Measurements from ENCODE around the gene RBSN.

Gene RBSN

DNA sequence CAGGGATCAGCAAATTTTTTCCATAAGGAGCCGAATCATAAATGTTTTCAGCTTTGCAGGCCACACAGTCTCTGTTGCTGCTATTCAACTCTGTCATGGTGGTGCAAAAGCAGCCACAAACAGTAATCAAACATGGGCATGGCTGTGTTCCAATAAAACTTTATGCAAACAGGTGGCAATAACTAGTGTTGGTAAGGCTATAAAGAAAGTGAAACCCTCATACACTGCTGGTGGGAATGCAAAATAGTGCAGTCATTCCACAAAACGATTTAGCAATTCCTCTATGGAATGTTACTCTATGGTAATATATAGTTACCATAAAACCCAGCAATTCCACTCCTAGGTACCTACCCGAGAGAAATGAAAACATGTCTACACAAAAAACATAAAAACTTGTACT, 19.9 kb downstream of the RBSN start:
- no peak for DNase-seq (ENCODE audit: low read depth in 1 of 2, low spot score in 1 of 2)
- TF ChIP-seq CTCF (IDR thresholded peaks at IDR 0.05; ENCODE audit: insufficient read depth, low read length) (no peak), SPI1 (IDR thresholded peaks at IDR 0.05; ENCODE audit: borderline replicate concordance, low read depth) (no peak), REST (IDR thresholded peaks at IDR 0.05; ENCODE audit: insufficient replicate concordance, low read depth) (no peak), GABPA (IDR thresholded peaks at IDR 0.05; ENCODE audit: low read depth) (no peak), POLR2AphosphoS5 (IDR thresholded peaks at IDR 0.05; ENCODE audit: low read depth) (no peak)

DNA sequence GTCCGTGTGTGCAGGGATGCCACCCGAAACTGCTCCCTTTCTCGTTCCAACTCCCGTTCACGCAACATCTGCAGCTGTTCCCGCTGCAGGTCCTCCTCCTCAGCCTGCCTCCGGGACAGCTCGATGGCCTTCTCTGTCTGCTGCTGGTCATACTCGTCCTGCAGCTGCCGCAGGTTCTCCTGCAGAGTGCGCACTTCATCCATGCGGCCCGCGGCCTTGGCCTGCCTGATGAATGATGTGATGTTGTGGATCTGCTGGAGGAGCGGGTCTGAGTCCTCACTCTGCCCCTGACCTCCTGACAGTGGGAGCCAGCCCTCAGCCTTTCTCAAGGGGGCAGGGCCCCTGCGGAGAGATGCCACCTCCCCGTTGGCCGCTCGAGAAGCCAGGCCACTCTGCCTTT, 24.4 kb downstream of the RBSN start:
- no peaks in the 10 kb centered on the region for H3K27me3 ChIP-seq (ENCODE audit: insufficient read depth, poor library complexity, severe bottlenecking)
- DNase-seq (ENCODE audit: low read depth in 1 of 2, low spot score in 1 of 2): no peak
- no peak overlapping the region for H3K4me3 ChIP-seq (replicated peaks; ENCODE audit: insufficient read depth, low read length)
- no peak overlapping the region for H3K27ac ChIP-seq (replicated peaks)
- TF ChIP-seq GABPA (IDR thresholded peaks at IDR 0.05; ENCODE audit: low read depth) (no peak), POLR2AphosphoS5 (IDR thresholded peaks at IDR 0.05; ENCODE audit: low read depth) (no peak), REST (IDR thresholded peaks at IDR 0.05; ENCODE audit: insufficient replicate concordance, low read depth) (no peak), CTCF (IDR thresholded peaks at IDR 0.05; ENCODE audit: insufficient read depth, low read length) (no peak)

More for the DNA sequence above, 19.9 kb downstream of the RBSN start:
- no peaks in the 10 kb centered on the region for H3K27me3 ChIP-seq (ENCODE audit: insufficient read depth, poor library complexity, severe bottlenecking)
- H3K27ac ChIP-seq (replicated peaks): no peak overlapping the region
- H3K4me3 ChIP-seq (replicated peaks; ENCODE audit: insufficient read depth, low read length): no peak overlapping the region

GRCh38 chr3:15071699-15072098, 27.2 kb downstream of the RBSN start:
- no peak for DNase-seq (ENCODE audit: low read depth in 1 of 2, low spot score in 1 of 2)
- H3K4me3 ChIP-seq (replicated peaks; ENCODE audit: insufficient read depth, low read length): no peak overlapping the region
- TF ChIP-seq POLR2AphosphoS5 (IDR thresholded peaks at IDR 0.05; ENCODE audit: low read depth): no peak
- TF ChIP-seq SPI1 (IDR thresholded peaks at IDR 0.05; ENCODE audit: borderline replicate concordance, low read depth): no peak
- TF ChIP-seq GABPA (IDR thresholded peaks at IDR 0.05; ENCODE audit: low read depth): no peak
- TF ChIP-seq CTCF (IDR thresholded peaks at IDR 0.05; ENCODE audit: insufficient read depth, low read length): no peak
- no peak for TF ChIP-seq REST (IDR thresholded peaks at IDR 0.05; ENCODE audit: insufficient replicate concordance, low read depth)
- no peaks in the 10 kb centered on the region for H3K27me3 ChIP-seq (ENCODE audit: insufficient read depth, poor library complexity, severe bottlenecking)
- no peak overlapping the region for H3K27ac ChIP-seq (replicated peaks)
